HG03039 (cell line): ENCODE measurements around the gene RBM27.
"Not testable (repeated sequence)": the region's sequence is repeated elsewhere in the genome, so short reads cannot be mapped to it uniquely, and the experiment has no call there.

Experiments used
- ATAC-seq: cut with Tn5 transposase; IDR thresholded peaks from one replicate; pipeline ENCODE4 v1.9.1; 2021; ENCODE audit warnings: mild to moderate bottlenecking, moderate library complexity; ENCODE audit not compliant: unreplicated experiment

The RBM27 gene, protein sequence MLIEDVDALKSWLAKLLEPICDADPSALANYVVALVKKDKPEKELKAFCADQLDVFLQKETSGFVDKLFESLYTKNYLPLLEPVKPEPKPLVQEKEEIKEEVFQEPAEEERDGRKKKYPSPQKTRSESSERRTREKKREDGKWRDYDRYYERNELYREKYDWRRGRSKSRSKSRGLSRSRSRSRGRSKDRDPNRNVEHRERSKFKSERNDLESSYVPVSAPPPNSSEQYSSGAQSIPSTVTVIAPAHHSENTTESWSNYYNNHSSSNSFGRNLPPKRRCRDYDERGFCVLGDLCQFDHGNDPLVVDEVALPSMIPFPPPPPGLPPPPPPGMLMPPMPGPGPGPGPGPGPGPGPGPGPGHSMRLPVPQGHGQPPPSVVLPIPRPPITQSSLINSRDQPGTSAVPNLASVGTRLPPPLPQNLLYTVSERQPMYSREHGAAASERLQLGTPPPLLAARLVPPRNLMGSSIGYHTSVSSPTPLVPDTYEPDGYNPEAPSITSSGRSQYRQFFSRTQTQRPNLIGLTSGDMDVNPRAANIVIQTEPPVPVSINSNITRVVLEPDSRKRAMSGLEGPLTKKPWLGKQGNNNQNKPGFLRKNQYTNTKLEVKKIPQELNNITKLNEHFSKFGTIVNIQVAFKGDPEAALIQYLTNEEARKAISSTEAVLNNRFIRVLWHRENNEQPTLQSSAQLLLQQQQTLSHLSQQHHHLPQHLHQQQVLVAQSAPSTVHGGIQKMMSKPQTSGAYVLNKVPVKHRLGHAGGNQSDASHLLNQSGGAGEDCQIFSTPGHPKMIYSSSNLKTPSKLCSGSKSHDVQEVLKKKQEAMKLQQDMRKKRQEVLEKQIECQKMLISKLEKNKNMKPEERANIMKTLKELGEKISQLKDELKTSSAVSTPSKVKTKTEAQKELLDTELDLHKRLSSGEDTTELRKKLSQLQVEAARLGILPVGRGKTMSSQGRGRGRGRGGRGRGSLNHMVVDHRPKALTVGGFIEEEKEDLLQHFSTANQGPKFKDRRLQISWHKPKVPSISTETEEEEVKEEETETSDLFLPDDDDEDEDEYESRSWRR

DNA sequence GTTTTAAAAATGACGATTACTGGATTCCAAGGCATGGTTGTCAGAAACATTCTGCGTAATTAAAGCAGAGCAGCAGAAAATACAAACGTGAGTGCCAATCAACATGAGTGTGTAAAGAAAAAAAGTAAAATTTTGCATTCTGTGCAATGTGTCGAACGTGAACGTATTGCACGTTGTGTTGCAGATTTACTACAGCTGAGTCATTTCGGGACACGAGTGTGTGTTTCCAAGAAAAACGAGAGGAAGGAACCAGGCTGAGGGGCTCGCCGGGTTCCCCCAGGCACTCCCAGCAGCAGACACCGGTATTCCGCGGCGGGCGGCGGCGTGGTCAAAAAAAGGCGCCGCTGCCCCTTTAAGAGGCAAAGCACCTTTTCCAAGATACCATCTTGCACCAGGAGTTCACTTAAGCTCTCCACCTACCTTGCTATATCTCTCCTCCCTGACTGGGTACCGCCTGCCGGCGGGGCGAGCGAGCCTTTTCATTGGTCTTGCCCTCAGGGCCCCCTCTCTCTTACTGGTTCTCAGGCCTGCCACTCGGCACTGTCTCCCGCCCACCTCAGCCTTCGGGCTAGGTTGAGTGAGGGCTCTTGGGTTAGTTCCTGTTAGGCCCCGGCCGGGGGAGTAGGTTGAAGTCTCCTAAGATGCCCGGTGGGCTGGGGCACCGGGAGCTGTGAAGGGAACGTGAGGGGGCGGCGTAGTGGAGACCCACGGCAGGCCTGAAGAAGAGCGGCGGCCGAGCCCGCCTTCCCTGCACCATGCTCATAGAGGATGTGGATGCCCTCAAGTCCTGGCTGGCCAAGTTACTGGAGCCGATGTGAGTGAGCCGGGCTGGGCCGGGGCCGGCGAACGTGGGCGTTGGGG is at the start of gene RBM27:
RBM27 (plus strand) TSS at position 595 of the 861 bp plus-strand sequence; CDS start at position 756, 161 bp downstream.
- peak; percentile 100 for ATAC-seq

DNA sequence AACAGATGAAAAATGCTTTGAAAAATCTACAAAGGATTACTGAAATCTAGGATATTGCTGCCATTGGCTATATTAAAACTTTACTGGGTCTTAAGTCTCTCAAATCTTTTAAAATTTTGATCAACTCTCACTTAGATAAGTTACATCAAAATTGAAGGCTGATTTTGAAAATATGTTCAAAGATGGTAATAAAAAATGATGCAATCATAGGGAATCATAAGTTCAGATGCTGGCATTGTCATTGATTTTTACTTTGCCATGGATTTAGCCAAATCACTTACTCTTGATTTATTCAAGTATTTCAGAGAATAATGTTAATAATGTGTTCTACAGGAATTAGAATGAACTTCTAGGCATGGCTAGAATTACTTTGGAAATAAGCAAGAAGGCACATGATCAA is 45.1 kb upstream of the RBM27 start:
- ATAC-seq = no peak

DNA sequence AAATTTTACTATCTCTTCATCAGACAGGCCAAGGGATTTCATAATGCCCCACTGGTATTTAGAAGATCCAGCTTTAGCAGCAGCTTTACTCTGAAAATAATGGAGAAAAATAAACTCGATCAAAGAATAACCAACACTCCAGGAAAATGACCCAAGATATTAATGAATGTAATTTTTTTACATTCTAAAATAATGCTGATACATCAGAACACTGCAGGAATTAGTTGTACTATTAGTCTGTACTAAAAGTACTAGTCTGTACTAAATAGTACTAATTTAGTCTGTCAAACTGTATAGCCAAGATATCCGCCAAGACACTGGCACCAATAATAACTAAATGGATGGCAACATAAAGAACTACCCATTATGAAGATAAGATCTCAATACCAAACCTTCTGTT is 39.0 kb upstream of the RBM27 start:
- no peak for ATAC-seq

GRCh38 chr5:146165460-146165859 is 37.9 kb upstream of the RBM27 start:
- ATAC-seq = no peak

- no peak for ATAC-seq
Observed at GRCh38 chr5:146165903-146166302, 37.5 kb upstream of the RBM27 start.

- no peak for ATAC-seq
Observed at GRCh38 chr5:146169076-146169475, 34.3 kb upstream of the RBM27 start.

- ATAC-seq = not testable (repeated sequence)
Observed at GRCh38 chr5:146173049-146173448, 30.4 kb upstream of the RBM27 start.

DNA sequence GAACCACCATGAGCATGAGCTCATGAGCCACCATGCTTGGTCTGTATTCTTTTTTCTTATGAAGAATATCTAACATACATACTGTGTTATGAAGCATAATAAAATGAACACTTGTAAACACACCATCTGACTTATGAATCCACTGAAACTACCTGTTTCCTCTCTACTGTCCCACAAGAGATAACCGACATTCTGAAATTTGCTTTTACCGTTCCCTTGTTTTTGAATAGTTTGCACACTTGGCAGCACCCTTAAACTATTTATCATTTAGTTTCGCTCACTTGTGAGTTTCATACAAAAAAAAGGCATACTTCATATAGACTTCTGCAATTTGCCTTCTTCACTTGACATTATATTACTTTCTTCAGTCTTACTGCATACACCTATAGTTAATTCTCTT is 29.8 kb upstream of the RBM27 start:
- peak; percentile 67 for ATAC-seq

DNA sequence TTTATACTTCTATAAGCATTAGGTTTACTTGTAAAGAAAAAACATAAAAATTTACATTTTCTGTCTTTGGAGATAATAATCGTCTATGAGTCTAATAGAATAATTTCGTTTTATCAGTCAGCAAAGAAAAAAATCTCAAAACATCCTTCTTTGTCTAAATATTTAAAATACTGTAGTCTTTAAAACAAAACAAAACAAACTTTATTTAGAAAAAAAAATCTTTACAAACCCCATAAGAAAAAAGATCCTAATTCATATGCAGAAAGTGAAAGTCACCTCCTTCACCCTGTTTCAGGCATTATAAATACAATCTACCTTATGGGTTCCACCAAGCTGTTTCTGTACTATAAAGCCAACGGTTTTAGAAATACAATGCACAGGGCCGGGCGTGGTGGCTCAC is 26.6 kb upstream of the RBM27 start:
- ATAC-seq = no peak

DNA sequence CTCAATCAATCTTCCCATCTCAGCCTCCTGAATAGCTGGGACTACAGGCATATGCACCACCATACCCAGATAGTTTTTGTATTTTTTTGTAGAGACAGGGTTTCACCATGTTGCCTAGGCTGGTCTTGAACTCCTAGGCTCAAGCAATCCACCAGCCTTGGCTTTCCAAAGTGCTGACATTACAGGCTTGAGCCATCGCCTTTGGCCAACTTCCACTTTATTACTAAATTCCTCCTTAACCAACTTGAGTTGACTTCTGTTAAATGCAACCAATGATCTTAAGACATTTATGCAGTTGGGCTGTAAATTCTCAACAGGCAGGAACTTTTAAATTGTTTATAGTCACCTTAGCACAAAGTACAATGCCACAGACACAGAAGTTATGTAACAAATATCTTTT is 23.7 kb upstream of the RBM27 start:
- ATAC-seq = no peak

- ATAC-seq = not testable (repeated sequence)
Observed at GRCh38 chr5:146183403-146183802, 20.0 kb upstream of the RBM27 start.

DNA sequence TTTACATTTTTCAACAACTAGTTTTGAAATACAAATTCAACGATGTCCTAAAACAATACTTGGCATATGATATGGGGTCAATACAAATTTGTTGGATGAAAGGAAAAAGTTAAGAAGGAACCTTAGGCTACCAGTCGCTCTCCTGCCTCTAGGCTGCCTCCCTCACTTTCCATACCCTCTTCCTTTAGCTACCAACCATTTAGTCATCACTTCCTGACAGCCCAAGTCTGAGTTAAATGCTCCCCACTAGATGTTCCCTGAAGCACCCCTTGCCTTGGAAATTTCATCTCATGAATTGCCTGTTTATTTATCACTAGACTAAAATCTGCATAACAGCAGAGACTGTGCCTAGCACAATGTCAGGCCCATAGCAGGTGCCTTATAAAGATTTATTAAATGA is 18.2 kb upstream of the RBM27 start:
- ATAC-seq = no peak

DNA sequence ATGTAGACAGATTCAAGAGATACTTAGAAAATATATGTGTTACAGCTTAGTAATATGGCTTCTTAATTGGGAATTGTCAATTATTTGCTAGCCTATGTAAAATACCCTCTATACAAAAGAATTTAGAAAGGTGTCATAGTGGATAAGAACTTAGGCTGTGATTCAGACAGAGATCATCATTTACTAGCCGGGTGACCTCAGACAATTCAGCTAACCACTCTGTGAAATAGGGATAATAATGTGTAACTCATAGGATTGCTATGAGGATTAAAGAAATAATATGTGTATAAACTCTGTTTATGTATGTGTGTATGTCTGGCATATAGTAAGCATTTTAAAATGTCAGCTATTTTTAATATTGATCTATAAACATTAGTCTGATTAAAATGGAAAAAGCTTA is 15.0 kb upstream of the RBM27 start:
- no peak for ATAC-seq

DNA sequence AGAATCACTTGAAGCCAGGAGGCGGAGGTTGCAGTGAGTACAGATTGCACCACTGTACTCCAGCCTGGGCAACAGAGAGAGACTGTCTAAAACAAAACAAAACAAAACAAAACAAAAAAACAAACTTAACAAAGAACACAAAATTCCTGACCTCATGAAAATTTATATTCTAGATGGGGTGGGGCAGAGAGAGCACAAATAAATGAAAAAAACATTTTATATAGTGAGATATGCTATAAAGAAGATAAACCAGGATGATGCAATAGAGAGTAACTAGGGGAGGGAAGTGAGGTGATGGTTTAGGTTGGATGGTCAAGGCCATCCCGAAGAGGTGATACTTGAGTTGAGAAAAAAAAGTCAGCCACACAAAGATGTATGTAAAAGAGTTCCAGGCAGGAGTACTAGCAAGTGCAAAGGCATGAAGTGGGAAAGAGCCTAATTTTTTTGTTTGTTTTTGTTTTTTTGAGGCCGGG is 10.8 kb upstream of the RBM27 start:
- no peak for ATAC-seq

DNA sequence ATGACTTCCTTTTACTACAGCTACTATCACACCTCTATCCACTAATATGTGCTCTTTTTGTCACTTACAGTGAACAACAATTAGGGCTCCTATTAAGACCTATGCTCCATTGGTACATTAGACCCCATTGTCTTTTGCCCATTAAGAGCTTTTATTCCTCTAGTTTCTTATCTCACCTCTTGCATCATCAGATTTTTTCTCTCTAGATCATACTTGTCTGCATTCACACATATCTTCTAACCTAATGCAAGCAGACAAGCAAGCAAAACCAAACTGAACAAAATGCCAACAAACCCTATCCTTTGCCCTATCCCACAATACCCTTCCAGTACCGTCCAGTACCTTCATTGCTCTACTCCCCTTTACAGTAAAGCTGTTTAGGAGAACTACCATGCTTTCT is 10.1 kb upstream of the RBM27 start:
- no peak for ATAC-seq

GRCh38 chr5:146194997-146195396 is 8.4 kb upstream of the RBM27 start:
- ATAC-seq = not testable (repeated sequence)

DNA sequence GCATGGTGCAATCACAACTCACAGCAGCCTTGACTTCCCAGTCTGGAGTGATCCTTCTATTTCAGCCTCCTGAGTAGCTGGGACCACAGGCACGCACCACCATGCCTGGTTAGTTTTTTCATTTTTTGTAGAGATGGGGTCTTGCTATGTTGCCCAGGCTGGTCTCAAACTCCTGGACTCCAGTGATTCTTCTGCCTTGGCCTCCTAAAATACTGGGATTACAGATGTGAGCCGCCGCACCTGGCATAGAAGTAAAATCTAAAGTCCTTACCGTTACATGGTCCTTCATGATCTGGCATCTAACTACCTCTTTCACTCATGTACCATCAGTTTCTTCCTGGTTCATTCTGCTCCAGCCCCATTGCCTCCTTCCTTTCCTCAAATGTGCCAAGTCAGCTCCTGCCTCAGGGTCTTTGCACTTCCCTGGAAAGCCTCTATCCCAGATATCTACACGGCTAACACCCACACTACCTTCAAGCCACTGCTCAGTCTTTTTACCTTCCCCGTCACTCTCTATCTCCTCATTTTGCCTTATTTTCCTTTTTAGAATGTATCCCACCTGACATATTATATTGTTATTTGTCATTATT is 6.9 kb upstream of the RBM27 start:
- ATAC-seq = no peak

DNA sequence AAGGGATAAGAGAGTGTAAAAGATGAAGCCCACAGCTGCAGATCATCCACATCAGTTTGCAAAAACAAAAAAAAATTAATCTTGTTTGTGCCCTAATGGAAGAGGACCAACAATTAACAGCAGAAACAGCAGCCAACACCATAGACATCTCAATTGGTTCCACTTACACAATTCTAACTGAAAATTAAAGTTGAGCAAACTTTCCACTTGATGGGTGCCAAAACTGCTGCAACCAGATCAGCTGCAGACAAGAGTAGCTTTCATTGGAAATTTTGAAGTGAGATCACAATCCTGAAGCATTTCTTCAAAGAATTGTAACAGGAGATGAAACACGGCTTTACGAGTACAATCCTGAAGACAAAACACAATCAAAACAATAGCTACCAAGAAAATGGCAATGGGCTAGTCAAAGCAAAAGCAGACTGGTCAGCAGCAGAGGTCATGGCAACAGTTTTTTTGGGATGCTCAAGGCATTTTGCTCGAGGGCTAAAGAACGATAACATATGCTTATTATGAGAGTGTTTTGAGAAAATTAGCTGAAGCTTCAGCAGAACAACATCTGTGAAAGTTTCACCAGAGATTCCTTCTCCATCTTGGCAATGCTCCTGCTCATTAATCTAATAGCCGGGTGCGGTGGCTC is 4.1 kb upstream of the RBM27 start:
- no peak for ATAC-seq

- ATAC-seq = not testable (repeated sequence)
Observed at GRCh38 chr5:146201795-146202194, 1.6 kb upstream of the RBM27 start.

DNA sequence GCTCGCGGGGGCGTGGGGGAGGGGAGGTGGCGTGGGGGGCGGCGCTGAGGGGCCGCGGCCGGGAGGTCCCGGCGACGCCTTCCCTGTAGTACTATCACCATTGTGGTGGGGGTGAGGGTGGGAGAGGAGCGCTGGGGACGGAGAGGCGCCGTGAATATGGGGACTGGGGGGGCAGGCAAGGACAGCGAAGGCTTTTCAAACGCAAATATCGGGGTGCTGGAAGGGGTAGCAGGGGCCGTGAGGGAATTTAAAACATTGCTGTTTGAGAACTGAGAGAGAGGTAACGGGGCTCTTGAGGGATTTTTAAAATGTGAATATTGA is 427 bp downstream of the RBM27 start:
- ATAC-seq = peak; percentile 5
